ENCODE measurements around the gene NOL4L. TPM values are rescaled to one million over a fixed set of nuclear protein-coding genes. Genes with fewer than 3 reads are reported as not detected.
A peak's percentile ranks its signal among the peaks of the same experiment; 100 is the strongest.

Gene NOL4L
- polyA plus RNA-seq, 1 donor (not counting 4 experiments of a cell fraction or from before 2014, with no cell fraction given) = 1.0 TPM

DNA sequence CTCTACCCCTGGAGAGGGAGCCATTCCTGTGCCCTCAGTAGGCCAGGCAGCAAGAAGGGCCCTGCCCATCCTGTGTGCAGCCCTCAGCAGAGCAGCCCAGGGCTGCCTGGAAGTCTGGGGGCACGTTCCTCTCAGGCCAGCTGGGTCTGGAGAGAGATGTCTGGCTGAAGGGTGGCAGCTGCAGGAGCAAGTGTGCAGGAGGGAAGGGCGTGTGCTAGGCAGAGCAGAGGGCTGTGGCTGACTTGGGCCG, 62.7 kb downstream of the NOL4L start:
- Histone ChIP-seq H3K36me3 (ENCODE audit: control insufficient read depth in 2 of 2, extremely low read depth in 1 of 2, insufficient read depth in 2 of 2, low read length in 2 of 2) (no peaks in the 10 kb centered on the region), H3K9ac (ENCODE audit: control insufficient read depth, extremely low read depth, insufficient read depth, low read length) (no peak overlapping the region), H3K79me2 (ENCODE audit: control insufficient read depth, insufficient read depth, low read length) (no peaks in the 10 kb centered on the region), H3K4me1 (ENCODE audit: control insufficient read depth, extremely low read depth, insufficient read depth, low read length) (no peaks in the 10 kb centered on the region), H3K27ac (ENCODE audit: control insufficient read depth, insufficient read depth, low read length) (no peak overlapping the region), H4K20me1 (ENCODE audit: control insufficient read depth, extremely low read depth, insufficient read depth, low read length) (peaks cover 4% of the 10 kb centered on the region), H3K4me2 (ENCODE audit: control insufficient read depth, extremely low read depth, insufficient read depth, low read depth, low read length) (no peak overlapping the region), H3K27me3 (ENCODE audit: control insufficient read depth, extremely low read depth, insufficient read depth, low read length) (peaks cover 36% of the 10 kb centered on the region), H3K9me3 (ENCODE audit: control insufficient read depth, low read depth, low read length) (no peaks in the 10 kb centered on the region), H3K9me1 (ENCODE audit: control insufficient read depth, extremely low read depth, insufficient read depth, low read length) (no peaks in the 10 kb centered on the region), H2AFZ (ENCODE audit: control insufficient read depth, low read length) (no peak overlapping the region), H3K4me3 (ENCODE audit: control insufficient read depth in 2 of 3, extremely low read depth in 1 of 3, insufficient read depth in 2 of 3, low read depth in 1 of 3, low read length in 3 of 3) (no peak overlapping the region)
- no peak for TF ChIP-seq EZH2 (IDR thresholded peaks at IDR 0.05; ENCODE audit: low read length)
- TF ChIP-seq, protein P1, sequence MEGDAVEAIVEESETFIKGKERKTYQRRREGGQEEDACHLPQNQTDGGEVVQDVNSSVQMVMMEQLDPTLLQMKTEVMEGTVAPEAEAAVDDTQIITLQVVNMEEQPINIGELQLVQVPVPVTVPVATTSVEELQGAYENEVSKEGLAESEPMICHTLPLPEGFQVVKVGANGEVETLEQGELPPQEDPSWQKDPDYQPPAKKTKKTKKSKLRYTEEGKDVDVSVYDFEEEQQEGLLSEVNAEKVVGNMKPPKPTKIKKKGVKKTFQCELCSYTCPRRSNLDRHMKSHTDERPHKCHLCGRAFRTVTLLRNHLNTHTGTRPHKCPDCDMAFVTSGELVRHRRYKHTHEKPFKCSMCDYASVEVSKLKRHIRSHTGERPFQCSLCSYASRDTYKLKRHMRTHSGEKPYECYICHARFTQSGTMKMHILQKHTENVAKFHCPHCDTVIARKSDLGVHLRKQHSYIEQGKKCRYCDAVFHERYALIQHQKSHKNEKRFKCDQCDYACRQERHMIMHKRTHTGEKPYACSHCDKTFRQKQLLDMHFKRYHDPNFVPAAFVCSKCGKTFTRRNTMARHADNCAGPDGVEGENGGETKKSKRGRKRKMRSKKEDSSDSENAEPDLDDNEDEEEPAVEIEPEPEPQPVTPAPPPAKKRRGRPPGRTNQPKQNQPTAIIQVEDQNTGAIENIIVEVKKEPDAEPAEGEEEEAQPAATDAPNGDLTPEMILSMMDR (optimal IDR thresholded peaks at IDR 0.05 in 1 of 3, IDR thresholded peaks at IDR 0.05 in 1 of 3, conservative IDR thresholded peaks at IDR 0.05 in 1 of 3; ENCODE audit: extremely low read depth in 1 of 3, insufficient read depth in 2 of 3, low read length in 3 of 3) = no peak
- no peak for DNase-seq (ENCODE audit: low read depth, low spot score)
- FAIRE-seq = no peak
- dilution Hi-C loops (cut with MboI; ENCODE audit: extremely low pct_ligation_motif_present, low sequenced_read_pairs) = loop anchor here (25.0 kb wide), 1 partner anchor 115 kb away; no protein-coding TSS in a partner anchor

DNA sequence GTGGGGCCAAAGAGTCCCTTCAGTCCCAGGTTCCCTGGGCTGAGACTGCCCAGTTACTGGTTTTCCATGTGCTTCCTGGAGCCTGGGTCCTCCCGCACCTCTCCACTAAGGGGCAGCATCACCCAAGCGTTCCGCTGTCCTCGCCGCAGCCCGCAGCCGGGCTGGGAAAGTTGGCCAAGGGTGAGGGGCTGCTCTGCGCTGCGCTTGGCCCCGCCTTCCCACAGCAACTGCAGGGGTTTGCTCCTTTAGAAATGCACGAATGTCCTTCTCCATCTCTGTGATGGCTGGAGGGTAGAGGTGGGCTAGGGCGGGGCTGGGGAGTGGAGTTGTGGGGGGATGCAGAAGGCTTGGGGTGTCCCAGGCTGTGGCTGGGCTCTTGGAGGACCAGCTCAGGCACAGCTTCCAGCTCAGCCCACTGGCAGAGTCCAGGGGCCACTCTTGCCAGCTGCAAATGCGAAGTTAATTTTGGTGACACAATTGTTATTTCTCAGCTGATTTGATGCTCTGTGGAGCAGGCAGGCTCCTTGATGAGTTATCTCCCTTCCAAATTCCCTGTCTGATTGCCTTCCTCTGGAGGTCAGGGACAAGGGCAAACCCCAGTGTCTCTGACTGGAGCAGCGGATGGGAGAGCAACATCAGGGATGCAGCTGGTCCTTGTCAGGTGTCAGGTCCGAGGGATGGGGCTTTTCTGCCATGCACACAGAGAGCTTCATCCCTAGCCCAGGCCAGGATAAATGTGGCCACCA, 63.2 kb downstream of the NOL4L start:
- no peak for DNase-seq (ENCODE audit: low read depth, low spot score)
- no peak for FAIRE-seq
- TF ChIP-seq, protein P1 (optimal IDR thresholded peaks at IDR 0.05 in 1 of 3, IDR thresholded peaks at IDR 0.05 in 1 of 3, conservative IDR thresholded peaks at IDR 0.05 in 1 of 3; ENCODE audit: extremely low read depth in 1 of 3, insufficient read depth in 2 of 3, low read length in 3 of 3) = peak; percentile 78 to 92 (median 90)
- no peak for TF ChIP-seq EZH2 (IDR thresholded peaks at IDR 0.05; ENCODE audit: low read length)
- no peaks in the 10 kb centered on the region for H3K79me2 ChIP-seq (ENCODE audit: control insufficient read depth, insufficient read depth, low read length)
- no peaks in the 10 kb centered on the region for H3K4me1 ChIP-seq (ENCODE audit: control insufficient read depth, extremely low read depth, insufficient read depth, low read length)
- H3K9me1 ChIP-seq (ENCODE audit: control insufficient read depth, extremely low read depth, insufficient read depth, low read length) = no peaks in the 10 kb centered on the region
- H4K20me1 ChIP-seq (ENCODE audit: control insufficient read depth, extremely low read depth, insufficient read depth, low read length) = peaks cover 4% of the 10 kb centered on the region
- H3K9ac ChIP-seq (ENCODE audit: control insufficient read depth, extremely low read depth, insufficient read depth, low read length) = no peak overlapping the region
- H3K36me3 ChIP-seq (ENCODE audit: control insufficient read depth in 2 of 2, extremely low read depth in 1 of 2, insufficient read depth in 2 of 2, low read length in 2 of 2) = no peaks in the 10 kb centered on the region
- no peak overlapping the region for H3K4me2 ChIP-seq (ENCODE audit: control insufficient read depth, extremely low read depth, insufficient read depth, low read depth, low read length)
- dilution Hi-C loops (cut with MboI; ENCODE audit: extremely low pct_ligation_motif_present, low sequenced_read_pairs) = loop anchor here (25.0 kb wide), 1 partner anchor 115 kb away; no protein-coding TSS in a partner anchor
- H3K27me3 ChIP-seq (ENCODE audit: control insufficient read depth, extremely low read depth, insufficient read depth, low read length) = peaks cover 36% of the 10 kb centered on the region
- H2AFZ ChIP-seq (ENCODE audit: control insufficient read depth, low read length) = no peak overlapping the region
- H3K9me3 ChIP-seq (ENCODE audit: control insufficient read depth, low read depth, low read length) = no peaks in the 10 kb centered on the region
- H3K27ac ChIP-seq (ENCODE audit: control insufficient read depth, insufficient read depth, low read length) = no peak overlapping the region
- H3K4me3 ChIP-seq (ENCODE audit: control insufficient read depth in 2 of 3, extremely low read depth in 1 of 3, insufficient read depth in 2 of 3, low read depth in 1 of 3, low read length in 3 of 3) = no peak overlapping the region

Measured in keratinocyte (primary cell).